H9 (cell line): ENCODE data around the gene METRNL. TPM values are rescaled to one million over a fixed set of nuclear protein-coding genes. Genes with fewer than 3 reads are reported as not detected.
A peak's percentile ranks its signal among the peaks of the same experiment; 100 is the strongest.

ENCODE experiments used
- DNase-seq: peaks from one replicate; pipeline ENCODE4 v3.0.0-alpha.2; 2017
- H2AFZ ChIP-seq: one replicate; pipeline ENCODE4 v1.6.1; 2013; ENCODE audit warnings: mild to moderate bottlenecking, low read length, control low read depth, moderate library complexity
- H2AK5ac ChIP-seq: 2 replicates; pipeline ENCODE4 v1.6.1; 2013; ENCODE audit warnings: low read length, control low read depth, mixed read lengths; ENCODE audit not compliant: insufficient read length
- H2BK120ac ChIP-seq: one replicate; pipeline ENCODE4 v1.6.1; 2013; ENCODE audit warnings: low read depth, mild to moderate bottlenecking, low read length, control low read depth, inconsistent platforms; ENCODE audit not compliant: poor library complexity, severe bottlenecking
- H2BK12ac ChIP-seq: 2 replicates; pipeline ENCODE4 v1.6.1; 2013; ENCODE audit warnings: low read length, control low read depth, mixed read lengths, low read depth; ENCODE audit not compliant: insufficient read length
- H2BK15ac ChIP-seq: 2 replicates; pipeline ENCODE4 v1.6.1; 2013; ENCODE audit warnings: low read depth, low read length, control low read depth
- H2BK20ac ChIP-seq: one replicate; pipeline ENCODE4 v1.6.1; 2013; ENCODE audit warnings: low read depth, mild to moderate bottlenecking, low read length, control low read depth, inconsistent platforms; ENCODE audit not compliant: poor library complexity, severe bottlenecking
- H2BK5ac ChIP-seq: 2 replicates; pipeline ENCODE4 v1.6.1; 2013; ENCODE audit warnings: low read length, control low read depth, mixed read lengths; ENCODE audit not compliant: insufficient read length
- H3K14ac ChIP-seq: 2 replicates; pipeline ENCODE4 v1.6.1; 2013; ENCODE audit warnings: low read length, control low read depth; ENCODE audit not compliant: insufficient read depth
- H3K18ac ChIP-seq: 2 replicates; pipeline ENCODE4 v1.6.1; 2013; ENCODE audit warnings: low read depth, mild to moderate bottlenecking, mixed read lengths, low read length, control low read depth; ENCODE audit not compliant: insufficient read length
- H3K23ac ChIP-seq: 2 replicates; pipeline ENCODE4 v1.6.1; 2013; ENCODE audit warnings: low read length, control low read depth, mixed read lengths, low read depth; ENCODE audit not compliant: insufficient read length
- H3K23me2 ChIP-seq: 2 replicates; pipeline ENCODE4 v1.6.1; 2013; ENCODE audit warnings: low read depth, mild to moderate bottlenecking, mixed read lengths, low read length, control low read depth; ENCODE audit not compliant: insufficient read length, poor library complexity, severe bottlenecking
- H3K27ac ChIP-seq: 2 replicates; pipeline ENCODE4 v1.5.1; 2013; ENCODE audit warnings: low read length, control low read depth, mixed read lengths, low read depth; ENCODE audit not compliant: insufficient read length
- H3K27me3 ChIP-seq: 2 replicates; pipeline ENCODE4 v1.6.1; 2013; ENCODE audit warnings: low read length, control low read depth, inconsistent platforms; ENCODE audit not compliant: insufficient read depth
- H3K4ac ChIP-seq: 2 replicates; pipeline ENCODE4 v1.6.1; 2013; ENCODE audit warnings: low read depth, mild to moderate bottlenecking, control low read depth, inconsistent platforms, low read length, moderate library complexity
- H3K4me1 ChIP-seq: 2 replicates; pipeline ENCODE4 v1.6.1; 2013; ENCODE audit warnings: low read length, control low read depth, inconsistent platforms; ENCODE audit not compliant: insufficient read depth
- H3K4me2 ChIP-seq: 2 replicates; pipeline ENCODE4 v1.6.1; 2013; ENCODE audit warnings: low read length, control low read depth, mixed read lengths; ENCODE audit not compliant: insufficient read length, insufficient read depth
- H3K56ac ChIP-seq: 2 replicates; pipeline ENCODE4 v1.6.1; 2013; ENCODE audit warnings: low read depth, mild to moderate bottlenecking, mixed read lengths, low read length, control low read depth; ENCODE audit not compliant: insufficient read length
- H3K79me1 ChIP-seq: 2 replicates; pipeline ENCODE4 v1.6.1; 2013; ENCODE audit warnings: low read depth, mild to moderate bottlenecking, moderate library complexity, low read length, control low read depth, inconsistent platforms; ENCODE audit not compliant: insufficient read depth, poor library complexity, severe bottlenecking
- H3K79me2 ChIP-seq: 2 replicates; pipeline ENCODE4 v1.6.1; 2013; ENCODE audit warnings: low read length, control low read depth, inconsistent platforms; ENCODE audit not compliant: insufficient read depth
- H3K9ac ChIP-seq: 2 replicates; pipeline ENCODE4 v1.6.1; 2013; ENCODE audit warnings: low read length, control low read depth, mixed read lengths; ENCODE audit not compliant: insufficient read length; ENCODE audit errors: extremely low read depth
- H3K9me3 ChIP-seq: one replicate; pipeline ENCODE4 v1.6.1; 2013; ENCODE audit warnings: low read depth, low read length, inconsistent platforms; ENCODE audit not compliant: control insufficient read depth
- H3T11ph ChIP-seq: one replicate; pipeline ENCODE4 v1.6.1; 2013; ENCODE audit warnings: mild to moderate bottlenecking, low read length, control low read depth, inconsistent platforms
- H4K20me1 ChIP-seq: one replicate; pipeline ENCODE4 v1.6.1; 2013; ENCODE audit not compliant: control insufficient read depth, insufficient read length, insufficient read depth
- H4K5ac ChIP-seq: 2 replicates; pipeline ENCODE4 v1.6.1; 2013; ENCODE audit warnings: low read depth, mild to moderate bottlenecking, mixed read lengths, low read length, control low read depth; ENCODE audit not compliant: insufficient read length
- H4K8ac ChIP-seq: replicated peaks from 2 replicates; pipeline ENCODE4 v1.6.1; 2013; ENCODE audit warnings: low read length, control low read depth, mixed read lengths, low read depth; ENCODE audit not compliant: insufficient read length
- H4K91ac ChIP-seq: 2 replicates; pipeline ENCODE4 v1.6.1; 2013; ENCODE audit warnings: low read depth, mild to moderate bottlenecking, moderate library complexity, mixed read lengths, low read length, control low read depth; ENCODE audit not compliant: insufficient read length
- H3K27ac Mint-ChIP-seq, 3 experiments: 2 replicates in 2 of 3; 3 replicates in 1 of 3; pipeline ENCODE4 v1.8.0; 2020 to 2021; ENCODE audit warnings: mixed read lengths in 3 of 3, mild to moderate bottlenecking in 1 of 3, moderate library complexity in 1 of 3
- H3K27me3 Mint-ChIP-seq: 2 replicates; pipeline ENCODE4 v1.8.0; 2021; ENCODE audit warnings: low read depth, mild to moderate bottlenecking, moderate library complexity, mixed read lengths
- H3K36me3 Mint-ChIP-seq, 3 experiments: 2 replicates in 2 of 3; 3 replicates in 1 of 3; pipeline ENCODE4 v1.8.0; 2020 to 2021; ENCODE audit warnings: low read depth in 3 of 3, mixed read lengths in 3 of 3; ENCODE audit not compliant: insufficient read depth in 1 of 3
- H3K4me1 Mint-ChIP-seq, 2 experiments: 2 replicates each; pipeline ENCODE4 v1.8.0; 2020; ENCODE audit warnings: mixed read lengths in 2 of 2
- H3K4me3 Mint-ChIP-seq, 2 experiments: 2 replicates in 1 of 2; 3 replicates in 1 of 2; pipeline ENCODE4 v1.8.0; 2020 to 2021; ENCODE audit warnings: mild to moderate bottlenecking in 2 of 2, mixed read lengths in 2 of 2, moderate library complexity in 1 of 2
- H3K9me3 Mint-ChIP-seq, 2 experiments: 2 replicates in 1 of 2; 3 replicates in 1 of 2; pipeline ENCODE4 v1.8.0; 2020; ENCODE audit warnings: mild to moderate bottlenecking in 2 of 2, mixed read lengths in 2 of 2, moderate library complexity in 1 of 2
- CTCF ChIP-seq: fragments of 200-600 bp; sonication (generic); conservative IDR thresholded peaks from 3 replicates; pipeline ENCODE4 v1.8.0; 2021; ENCODE audit warnings: antibody characterized with exemption, mild to moderate bottlenecking
- WGBS: extraction: QIAGEN DNeasy Blood & Tissue Kit; methylation state at CpG from one replicate; pipeline ENCODE4 v1.1.7; 2013; ENCODE audit warnings: missing lambda C conversion rate, low lambda C conversion rate, mixed read lengths; ENCODE audit not compliant: insufficient read length; ENCODE audit errors: extremely low coverage; 5-methylcytosine and 5-hydroxymethylcytosine counted together
- total RNA-seq: library from RNA; stranded (reverse); gene quantifications from 2 replicates; pipeline ENCODE4 v1.2.1, GENCODE V29; 2021

METRNL gene
- total RNA-seq, 1 experiment from 2014 or later = 21.4 TPM

DNA sequence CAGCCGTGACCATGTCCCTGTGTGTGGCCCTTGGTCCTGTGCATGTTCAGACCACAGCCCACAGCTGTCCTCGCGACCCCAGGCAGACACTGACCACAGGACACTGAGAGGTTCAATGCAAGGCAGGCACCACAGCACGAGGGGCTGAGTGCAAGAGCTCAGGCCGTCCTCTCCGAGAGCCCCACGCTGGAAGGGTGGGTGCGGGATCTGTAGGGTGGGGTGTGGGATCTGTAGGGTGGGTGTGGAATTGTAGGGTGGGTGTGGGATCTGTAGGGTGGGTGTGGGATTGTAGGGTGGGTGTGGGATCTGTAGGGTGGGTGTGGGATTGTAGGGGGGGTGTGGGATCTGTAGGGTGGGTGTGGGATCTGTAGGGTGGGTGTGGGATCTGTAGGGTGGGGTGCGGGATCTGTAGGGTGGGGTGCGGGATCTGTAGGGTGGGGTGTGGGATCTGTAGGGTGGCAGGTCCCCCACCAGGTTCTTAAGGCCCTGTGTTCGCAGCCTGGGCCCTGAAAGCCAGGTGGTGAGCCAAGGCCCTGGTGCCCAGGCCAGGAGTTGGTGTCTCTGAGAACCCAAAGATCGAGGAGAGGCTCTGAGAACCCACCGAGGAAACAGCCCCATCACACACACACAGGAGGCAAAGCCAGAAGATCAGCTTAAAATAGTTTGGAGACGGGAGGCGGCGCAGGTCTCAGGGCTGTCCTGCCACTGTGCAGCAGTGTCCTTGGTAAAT lies 48.2 kb downstream of the METRNL start:
- DNase-seq = peak; percentile 21
- Mint-ChIP-seq H3K36me3 (no peaks in the 10 kb centered on the region; a peak in 1 of 7 replicates), H3K27me3 (peaks cover 25% of the 10 kb centered on the region), H3K27ac (peak overlapping the region in 1 of 3 experiments; percentile 35; a peak in 1 of 7 replicates), H3K4me1 (peaks cover 5% of the 10 kb centered on the region in 2 experiments), H3K4me3 (no peak overlapping the region), H3K9me3 (peaks cover 0 to 4% of the 10 kb centered on the region in 2 experiments; a peak in 3 of 5 replicates)
- no peak overlapping the region for H2BK20ac ChIP-seq
- H2BK120ac ChIP-seq = no peak overlapping the region
- H3K18ac ChIP-seq = no peak overlapping the region
- no peaks in the 10 kb centered on the region for H3K79me2 ChIP-seq
- no peaks in the 10 kb centered on the region for H3K79me1 ChIP-seq
- no peak overlapping the region for H3K27ac ChIP-seq
- H2BK12ac ChIP-seq = no peak overlapping the region
- no peak overlapping the region for H3K56ac ChIP-seq
- no peak overlapping the region for H2AFZ ChIP-seq
- H3K27me3 ChIP-seq = no peaks in the 10 kb centered on the region; the same call in 1 of the 2 replicates
- no peak overlapping the region for H3K4ac ChIP-seq
- H4K91ac ChIP-seq = no peak overlapping the region
- no CpG with 5 or more reads among the region's 16 CpGs for WGBS
- H3K4me1 ChIP-seq = peaks cover under 1% of the 10 kb centered on the region; the same call in 1 of the 2 replicates
- no peak overlapping the region for H4K5ac ChIP-seq
- H3K9me3 ChIP-seq = no peaks in the 10 kb centered on the region
- H3K14ac ChIP-seq = no peak overlapping the region
- no peak for TF ChIP-seq CTCF
- H3K4me2 ChIP-seq = no peak overlapping the region
- no peak overlapping the region for H3K23ac ChIP-seq
- H4K8ac ChIP-seq = no peak overlapping the region
- no peaks in the 10 kb centered on the region for H4K20me1 ChIP-seq
- no peak overlapping the region for H2BK5ac ChIP-seq
- no peak overlapping the region for H3T11ph ChIP-seq
- no peak overlapping the region; the same call in 1 of the 2 replicates for H2BK15ac ChIP-seq
- no peak overlapping the region for H2AK5ac ChIP-seq
- H3K9ac ChIP-seq = no peak overlapping the region
- H3K23me2 ChIP-seq = no peaks in the 10 kb centered on the region
